GM18951 (cell line): ENCODE results near the gene TMTC1.
"Not testable (repeated sequence)": the region's sequence is repeated elsewhere in the genome, so short reads cannot be mapped to it uniquely, and the experiment has no call there.

ENCODE experiments used
- POLR2A ChIP-seq: IDR thresholded peaks from 4 replicates; pipeline ENCODE4 v1.6.1; 2011; ENCODE audit warnings: mild to moderate bottlenecking; ENCODE audit not compliant: insufficient read length, insufficient read depth; ENCODE audit errors: extremely low read depth
- in situ Hi-C: fragments of 300-500 bp; cut with MboI; formaldehyde crosslinking; loops from one replicate; pipeline ENCODE4 v1.12.0; 2022; ENCODE audit warnings: low sequenced_read_pairs, mixed read lengths, inconsistent platforms; ENCODE audit not compliant: unreplicated experiment

The TMTC1 gene

GRCh38 chr12:29644536-29645162 lies 139.1 kb downstream of the TMTC1 start:
- in situ Hi-C loops = no loop called here
- no peak for TF ChIP-seq POLR2A

GRCh38 chr12:29640589-29641345 lies 143.0 kb downstream of the TMTC1 start:
- in situ Hi-C loops = no loop called here

GRCh38 chr12:29639893-29640495 lies 143.7 kb downstream of the TMTC1 start:
- in situ Hi-C loops = no loop called here

More at GRCh38 chr12:29640589-29641345, 143.0 kb downstream of the TMTC1 start:
- no peak for TF ChIP-seq POLR2A

GRCh38 chr12:29638528-29638927 lies 145.2 kb downstream of the TMTC1 start:
- in situ Hi-C loops = no loop called here
- TF ChIP-seq POLR2A = no peak

More at GRCh38 chr12:29639893-29640495, 143.7 kb downstream of the TMTC1 start:
- TF ChIP-seq POLR2A = no peak

GRCh38 chr12:29634057-29634456 lies 149.7 kb downstream of the TMTC1 start:
- TF ChIP-seq POLR2A = no peak
- in situ Hi-C loops = no loop called here

- in situ Hi-C loops = not testable (repeated sequence)
Measured at GRCh38 chr12:29630164-29630563, 153.6 kb downstream of the TMTC1 start.

- in situ Hi-C loops = no loop called here
- no peak for TF ChIP-seq POLR2A
Measured at GRCh38 chr12:29627221-29627620, 156.5 kb downstream of the TMTC1 start.

- in situ Hi-C loops = no loop called here
- TF ChIP-seq POLR2A = no peak
Measured at GRCh38 chr12:29625359-29625953, 158.3 kb downstream of the TMTC1 start.

GRCh38 chr12:29622251-29622650 lies 161.5 kb downstream of the TMTC1 start:
- in situ Hi-C loops = no loop called here

GRCh38 chr12:29620030-29620429 lies 163.7 kb downstream of the TMTC1 start:
- in situ Hi-C loops = no loop called here

More at GRCh38 chr12:29622251-29622650, 161.5 kb downstream of the TMTC1 start:
- TF ChIP-seq POLR2A = no peak

GRCh38 chr12:29617407-29617803 lies 166.3 kb downstream of the TMTC1 start:
- no peak for TF ChIP-seq POLR2A
- in situ Hi-C loops = no loop called here

More at GRCh38 chr12:29620030-29620429, 163.7 kb downstream of the TMTC1 start:
- no peak for TF ChIP-seq POLR2A

GRCh38 chr12:29616664-29617406 lies 166.9 kb downstream of the TMTC1 start:
- in situ Hi-C loops = no loop called here
- no peak for TF ChIP-seq POLR2A
